Activated CD4-positive, alpha-beta memory T cell treated with anti-CD3 and anti-CD28 coated beads for 36 hours (primary cell): Measurements from ENCODE around the gene SHISAL1. TPM values are rescaled to one million over a fixed set of nuclear protein-coding genes. Genes with fewer than 3 reads are reported as not detected.

Source experiments
- CTCF ChIA-PET: fragments of 350-600 bp; sonication (Branson Sonifier 250); formaldehyde crosslinking; loops from one replicate; lab custom pipeline; 2021; ENCODE audit warnings: antibody characterized with exemption, inconsistent platforms; lab: Charles Lee
- POLR2A ChIA-PET: fragments of 350-600 bp; sonication (Branson Sonifier 250); formaldehyde crosslinking; loops from one replicate; lab custom pipeline; 2021; ENCODE audit warnings: antibody characterized with exemption; lab: Charles Lee
- DNase-seq: peaks from one replicate; pipeline ENCODE4 v3.0.0-alpha.2; 2020
- H3K27ac Mint-ChIP-seq: one replicate; pipeline ENCODE4 v1.8.0; 2021; ENCODE audit warnings: mixed read lengths
- H3K27me3 Mint-ChIP-seq: one replicate; pipeline ENCODE4 v1.8.0; 2021; ENCODE audit warnings: mixed read lengths
- H3K36me3 Mint-ChIP-seq: one replicate; pipeline ENCODE4 v1.8.0; 2021; ENCODE audit warnings: mixed read lengths
- H3K4me1 Mint-ChIP-seq: one replicate; pipeline ENCODE4 v1.8.0; 2021; ENCODE audit warnings: low read depth, mixed read lengths
- H3K4me3 Mint-ChIP-seq: one replicate; pipeline ENCODE4 v1.8.0; 2021; ENCODE audit warnings: mild to moderate bottlenecking, mixed read lengths
- H3K9me3 Mint-ChIP-seq: one replicate; pipeline ENCODE4 v1.8.0; 2021; ENCODE audit warnings: mixed read lengths
- intact Hi-C: fragments of 100-400 bp; cut with micrococcal nuclease; formaldehyde crosslinking; loops from one replicate; pipeline ENCODE4 v1.15.1; 2023
- total RNA-seq, 2 experiments: library from RNA; stranded (reverse); gene quantifications; one replicate each; pipeline ENCODE4 v1.2.3, GENCODE V29; 2021

SHISAL1 gene
- total RNA-seq, 2 experiments from 2014 or later = not detected

- no peak for DNase-seq
- no peak overlapping the region for H3K4me3 Mint-ChIP-seq
- CTCF ChIA-PET = no interaction called here
- H3K9me3 Mint-ChIP-seq = no peaks in the 10 kb centered on the region
- H3K36me3 Mint-ChIP-seq = peaks cover 22% of the 10 kb centered on the region
- H3K27ac Mint-ChIP-seq = no peak overlapping the region
- no peaks in the 10 kb centered on the region for H3K27me3 Mint-ChIP-seq
- intact Hi-C loops = no loop called here
- POLR2A ChIA-PET = no interaction called here
- H3K4me1 Mint-ChIP-seq = no peaks in the 10 kb centered on the region
These were observed 111.7 kb downstream of the SHISAL1 start for GRCh38 chr22:44200855-44201550.

DNA sequence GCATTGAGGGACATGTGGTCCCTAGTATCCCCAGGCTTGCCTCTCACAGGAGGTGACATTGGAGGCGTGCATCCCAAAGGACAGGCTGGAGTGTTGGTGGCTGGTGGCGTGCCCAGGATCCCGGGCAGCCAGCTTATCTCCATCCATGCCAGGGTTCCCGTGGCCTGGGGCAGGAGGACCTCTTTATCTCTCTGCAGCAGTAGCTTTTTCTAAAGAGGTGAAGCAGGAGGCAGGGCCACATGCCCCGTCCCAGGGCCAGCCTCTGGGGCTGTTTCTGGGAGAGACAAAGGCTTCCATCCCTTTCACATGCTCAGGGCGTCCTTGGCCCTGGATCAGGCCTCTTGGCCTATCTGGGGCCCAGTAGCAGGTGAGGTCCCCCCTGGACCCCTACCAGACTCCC lies 112.3 kb downstream of the SHISAL1 start:
- no peak for DNase-seq
- POLR2A ChIA-PET = no interaction called here
- intact Hi-C loops = no loop called here
- H3K27me3 Mint-ChIP-seq = no peaks in the 10 kb centered on the region
- H3K36me3 Mint-ChIP-seq = peaks cover 22% of the 10 kb centered on the region
- H3K9me3 Mint-ChIP-seq = no peaks in the 10 kb centered on the region
- CTCF ChIA-PET = no interaction called here
- no peak overlapping the region for H3K27ac Mint-ChIP-seq
- no peaks in the 10 kb centered on the region for H3K4me1 Mint-ChIP-seq
- no peak overlapping the region for H3K4me3 Mint-ChIP-seq

DNA sequence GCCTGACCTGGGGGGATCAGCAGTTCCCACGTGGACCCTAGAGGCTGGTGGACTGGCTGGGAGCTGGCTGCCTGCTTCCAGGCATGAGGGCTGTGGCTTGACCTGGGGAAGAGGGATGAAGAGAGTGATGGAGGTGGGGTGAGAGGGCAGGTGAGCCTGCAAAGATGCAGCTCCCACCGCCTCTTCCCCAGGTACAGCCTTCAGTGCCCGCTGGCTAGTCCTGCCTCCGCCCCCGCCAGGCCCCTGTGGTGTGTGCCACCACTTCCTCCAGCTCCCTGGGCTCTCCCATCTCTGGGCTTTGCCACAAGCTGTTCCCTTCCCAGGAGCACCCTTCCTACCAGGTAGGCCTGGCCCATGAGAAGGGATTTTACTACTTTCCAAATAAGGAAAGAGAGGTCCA lies 112.9 kb downstream of the SHISAL1 start:
- Mint-ChIP-seq H3K27ac (no peak overlapping the region), H3K36me3 (peaks cover 25% of the 10 kb centered on the region), H3K4me1 (peaks cover under 1% of the 10 kb centered on the region), H3K9me3 (no peaks in the 10 kb centered on the region), H3K27me3 (no peaks in the 10 kb centered on the region), H3K4me3 (no peak overlapping the region)
- no peak for DNase-seq
- intact Hi-C loops = no loop called here
- ChIA-PET CTCF (no interaction called here), POLR2A (no interaction called here)

DNA sequence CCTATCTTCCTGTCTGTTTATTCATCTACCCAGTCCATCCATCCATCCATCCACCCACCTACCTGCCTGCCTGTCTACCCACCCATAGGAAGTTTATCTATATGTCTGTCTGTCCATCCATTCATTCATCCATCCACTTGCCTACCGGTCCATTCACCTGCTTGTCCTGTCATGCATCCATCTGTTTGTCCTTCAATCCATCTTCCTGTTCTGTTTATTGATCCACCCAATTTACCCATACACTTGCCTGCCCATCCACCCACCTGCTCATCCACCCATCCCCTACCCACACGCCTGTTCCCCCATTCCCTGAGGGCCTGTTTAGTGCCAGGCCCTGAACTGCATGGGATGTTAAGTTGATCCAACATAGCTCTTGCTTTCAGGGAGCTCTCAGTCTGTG lies 113.6 kb downstream of the SHISAL1 start:
- POLR2A ChIA-PET = no interaction called here
- no peaks in the 10 kb centered on the region for H3K9me3 Mint-ChIP-seq
- intact Hi-C loops = no loop called here
- H3K4me1 Mint-ChIP-seq = peaks cover 7% of the 10 kb centered on the region
- no peak for DNase-seq
- H3K36me3 Mint-ChIP-seq = peaks cover 32% of the 10 kb centered on the region
- H3K27me3 Mint-ChIP-seq = no peaks in the 10 kb centered on the region
- CTCF ChIA-PET = no interaction called here
- H3K4me3 Mint-ChIP-seq = no peak overlapping the region
- no peak overlapping the region for H3K27ac Mint-ChIP-seq

DNA sequence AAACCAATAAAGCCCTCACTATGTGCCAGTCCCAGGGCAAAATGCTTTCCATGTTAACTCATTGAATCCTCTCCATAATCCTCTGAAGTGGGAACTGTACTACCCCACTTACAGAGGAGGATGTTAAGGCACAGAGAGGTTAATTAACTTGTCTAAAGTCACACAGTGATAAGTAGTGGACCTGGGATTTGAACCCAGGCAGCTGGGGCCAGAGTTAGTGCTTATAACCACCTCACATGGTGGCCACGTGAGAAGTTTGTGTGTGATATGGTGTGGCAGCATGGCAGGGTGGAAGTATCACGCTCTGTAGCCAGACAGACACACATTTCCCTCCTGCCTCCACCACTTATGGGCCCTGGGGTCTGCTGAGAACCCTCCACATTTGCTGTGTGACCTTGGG lies 115.5 kb downstream of the SHISAL1 start:
- DNase-seq = no peak
- peaks cover 23% of the 10 kb centered on the region for H3K4me1 Mint-ChIP-seq
- no peak overlapping the region for H3K4me3 Mint-ChIP-seq
- no peaks in the 10 kb centered on the region for H3K9me3 Mint-ChIP-seq
- ChIA-PET CTCF (no interaction called here), POLR2A (no interaction called here)
- no peaks in the 10 kb centered on the region for H3K27me3 Mint-ChIP-seq
- peaks cover 33% of the 10 kb centered on the region for H3K36me3 Mint-ChIP-seq
- H3K27ac Mint-ChIP-seq = no peak overlapping the region
- intact Hi-C loops = no loop called here

GRCh38 chr22:44196731-44197131 lies 116.0 kb downstream of the SHISAL1 start:
- DNase-seq = no peak
- H3K4me3 Mint-ChIP-seq = no peak overlapping the region
- intact Hi-C loops = no loop called here
- H3K36me3 Mint-ChIP-seq = peaks cover 30% of the 10 kb centered on the region
- no peaks in the 10 kb centered on the region for H3K27me3 Mint-ChIP-seq
- POLR2A ChIA-PET = no interaction called here
- H3K9me3 Mint-ChIP-seq = no peaks in the 10 kb centered on the region
- CTCF ChIA-PET = no interaction called here
- no peak overlapping the region for H3K27ac Mint-ChIP-seq
- H3K4me1 Mint-ChIP-seq = peaks cover 27% of the 10 kb centered on the region

GRCh38 chr22:44196241-44196640 lies 116.5 kb downstream of the SHISAL1 start:
- no peak overlapping the region for H3K4me3 Mint-ChIP-seq

GRCh38 chr22:44195189-44195871 lies 117.4 kb downstream of the SHISAL1 start:
- Mint-ChIP-seq H3K4me1 (peaks cover 34% of the 10 kb centered on the region), H3K36me3 (peaks cover 27% of the 10 kb centered on the region), H3K27me3 (no peaks in the 10 kb centered on the region), H3K4me3 (no peak overlapping the region), H3K9me3 (no peaks in the 10 kb centered on the region), H3K27ac (no peak overlapping the region)
- DNase-seq = no peak
- ChIA-PET POLR2A (interaction anchor here (1.2 kb wide), 1 partner anchor 13 kb away, joined by 3 read pairs; no protein-coding TSS in a partner anchor), CTCF (interaction anchor here (0.8 kb wide), 1 partner anchor 12 kb away, joined by 3 read pairs; no protein-coding TSS in a partner anchor)
- intact Hi-C loops = no loop called here

More at GRCh38 chr22:44196241-44196640, 116.5 kb downstream of the SHISAL1 start:
- Mint-ChIP-seq H3K27ac (no peak overlapping the region), H3K36me3 (peaks cover 31% of the 10 kb centered on the region), H3K4me1 (peaks cover 31% of the 10 kb centered on the region), H3K9me3 (no peaks in the 10 kb centered on the region), H3K27me3 (no peaks in the 10 kb centered on the region)
- no peak for DNase-seq
- intact Hi-C loops = no loop called here
- CTCF ChIA-PET = interaction anchor here (0.8 kb wide), 1 partner anchor 13 kb away, joined by 3 read pairs; no protein-coding TSS in a partner anchor
- POLR2A ChIA-PET = interaction anchor here (1.2 kb wide), 1 partner anchor 14 kb away, joined by 3 read pairs; no protein-coding TSS in a partner anchor

DNA sequence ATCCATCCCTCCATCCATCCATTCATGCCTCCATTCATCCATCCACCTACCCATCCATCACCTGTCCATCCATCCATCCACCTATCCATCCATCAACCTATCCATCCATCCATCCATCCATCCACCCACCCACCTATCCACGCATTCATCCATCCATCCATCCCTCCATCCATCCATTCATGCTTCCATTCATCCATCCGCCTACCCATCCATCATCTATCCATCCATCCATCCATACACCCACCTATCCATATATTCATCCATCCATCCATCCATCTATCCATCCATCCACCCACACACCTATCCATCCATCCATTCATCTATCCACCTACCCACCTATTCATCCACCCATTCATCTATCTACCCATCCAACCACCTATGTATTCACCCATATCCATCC lies 118.2 kb downstream of the SHISAL1 start:
- H3K27ac Mint-ChIP-seq = no peak overlapping the region
- intact Hi-C loops = no loop called here
- peaks cover 34% of the 10 kb centered on the region for H3K4me1 Mint-ChIP-seq
- H3K9me3 Mint-ChIP-seq = no peaks in the 10 kb centered on the region
- ChIA-PET POLR2A (no interaction called here), CTCF (no interaction called here)
- no peak for DNase-seq
- peaks cover 27% of the 10 kb centered on the region for H3K36me3 Mint-ChIP-seq
- no peaks in the 10 kb centered on the region for H3K27me3 Mint-ChIP-seq
- no peak overlapping the region for H3K4me3 Mint-ChIP-seq

Other genes starting within 250 kb of the SHISAL1 start
- 10 to 100 TPM; 58.5 to 59.5 TPM for gene PARVG, start 132.0 kb downstream of the SHISAL1 start, total RNA-seq
- gene RTL6, start 185.3 kb upstream of the SHISAL1 start, total RNA-seq = 1 to 10 TPM; 7.2 to 7.4 TPM